GF-D8 (cell line): ENCODE measurements around the gene MIA.
"Not testable (repeated sequence)": the region's sequence is repeated elsewhere in the genome, so short reads cannot be mapped to it uniquely, and the experiment has no call there.

Experiments
- DNase-seq: peaks from one replicate; lab custom pipeline; 2025; lab: John Stamatoyannopoulos, UW

MIA gene

GRCh38 chr19:40803857-40804782 lies 28.8 kb downstream of the MIA start:
- DNase-seq: no peak

DNA sequence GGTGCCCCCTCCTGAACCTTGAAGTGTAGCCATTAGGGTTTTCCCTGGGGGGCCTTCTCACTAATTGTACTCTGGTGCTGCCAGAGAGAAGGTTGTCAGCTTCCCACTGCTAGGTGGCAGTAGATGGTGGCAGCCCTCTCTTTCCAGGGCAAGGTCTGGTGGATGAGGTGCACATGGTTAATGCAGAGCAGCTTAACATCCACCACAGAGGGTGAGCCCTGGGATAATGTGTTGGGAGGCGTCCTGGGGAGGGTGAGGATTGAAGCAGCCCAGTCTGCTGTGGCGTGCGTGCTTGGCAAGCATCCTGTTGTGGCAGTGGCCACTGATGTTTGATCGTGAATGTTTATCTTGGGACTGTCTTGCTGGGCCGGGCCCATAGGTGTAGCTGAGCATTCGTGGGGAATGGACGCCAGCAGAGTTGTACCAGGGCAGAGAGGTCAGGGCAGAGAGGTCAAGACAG lies 29.5 kb downstream of the MIA start:
- DNase-seq: no peak

DNA sequence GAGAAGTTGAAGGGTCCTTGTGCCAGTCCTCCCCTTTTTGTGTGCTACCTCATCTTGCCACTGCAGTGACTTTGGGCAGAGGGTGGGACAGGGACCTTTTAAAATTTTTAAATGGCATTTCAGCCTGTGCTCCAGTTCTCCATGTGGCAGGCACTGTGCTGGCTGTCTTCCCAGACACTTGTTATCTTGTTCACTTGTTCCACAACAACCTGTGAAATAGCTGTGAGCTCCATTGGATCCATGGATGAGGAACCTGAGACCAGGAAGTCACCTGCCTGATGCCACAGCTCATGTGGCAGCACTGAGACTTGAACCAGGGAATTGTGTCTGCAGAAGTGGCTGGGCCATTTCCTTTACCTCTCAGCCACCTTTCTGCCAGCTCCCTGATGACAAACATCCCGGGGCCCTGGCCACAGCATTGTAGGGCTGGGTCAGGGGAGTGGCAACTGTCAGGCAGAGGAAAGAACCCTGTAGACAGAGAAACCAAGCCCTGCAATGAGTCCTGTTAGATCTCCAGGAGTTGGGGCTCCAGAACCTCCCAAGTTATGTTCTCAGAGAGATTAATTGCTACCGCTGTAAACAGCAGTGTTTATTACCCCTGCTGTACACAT lies 30.0 kb downstream of the MIA start:
- no peak for DNase-seq

- no peak for DNase-seq
These were observed 31.3 kb downstream of the MIA start for GRCh38 chr19:40806423-40807146.

GRCh38 chr19:40807147-40808020 lies 32.1 kb downstream of the MIA start:
- no peak for DNase-seq

- DNase-seq: no peak
These were observed 32.7 kb downstream of the MIA start for GRCh38 chr19:40808021-40808325.

DNA sequence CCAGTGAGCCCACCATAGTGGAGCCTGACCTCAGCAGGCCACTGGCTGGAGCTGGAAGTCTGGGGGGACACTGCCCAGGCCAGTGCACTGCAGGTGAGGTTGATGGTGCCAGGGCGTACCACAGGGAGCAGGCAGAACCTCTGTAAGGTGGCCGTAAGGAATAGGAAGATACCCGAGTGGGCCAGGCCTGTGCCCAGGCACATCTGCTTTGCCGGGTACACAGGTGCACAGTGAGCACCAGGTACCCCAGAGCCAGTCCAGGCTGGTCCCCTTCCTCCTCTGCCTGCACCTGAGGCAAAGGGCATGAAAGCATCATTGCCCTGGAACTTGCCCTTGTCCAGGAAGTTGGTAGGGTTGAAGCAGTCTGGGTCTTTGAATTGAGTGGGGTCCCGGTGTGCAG lies 33.2 kb downstream of the MIA start:
- DNase-seq: no peak

DNA sequence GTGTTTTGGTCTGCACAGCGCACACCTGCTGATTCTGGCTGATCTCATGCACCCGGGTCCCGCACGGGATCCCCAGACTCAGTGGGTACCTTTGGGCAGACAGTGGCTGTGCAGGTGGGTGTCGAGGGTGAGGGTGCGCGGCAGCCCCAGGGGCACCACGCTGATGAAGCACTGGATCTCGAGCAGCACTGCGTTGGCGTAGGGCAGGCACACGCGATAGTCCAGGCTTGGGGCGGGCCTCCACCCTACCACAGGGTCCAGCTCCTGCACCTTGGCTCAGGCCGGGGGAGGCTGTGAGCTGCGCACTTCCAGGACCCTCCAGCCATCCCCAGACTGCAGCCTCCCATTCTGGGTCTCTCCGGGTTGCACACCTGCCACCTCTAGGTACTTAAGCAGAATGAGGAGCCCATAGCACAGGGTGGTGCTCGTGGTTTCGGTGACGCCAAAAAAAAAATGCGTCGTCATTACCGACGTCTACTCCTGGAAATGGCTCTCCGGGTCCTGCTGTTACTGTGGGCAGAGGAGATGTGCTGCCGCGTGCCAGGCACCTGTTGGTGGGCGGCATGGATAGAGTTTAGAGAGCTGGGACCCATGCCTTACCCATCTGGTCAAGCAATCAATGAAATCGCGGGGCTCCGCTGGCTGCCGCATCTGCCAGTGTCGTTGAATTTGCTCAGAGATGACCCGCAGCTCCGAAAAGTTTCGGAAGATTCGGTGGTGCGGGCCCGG lies 34.2 kb downstream of the MIA start:
- no peak for DNase-seq

- no peak for DNase-seq
These were observed 34.8 kb downstream of the MIA start for GRCh38 chr19:40810160-40810559.

GRCh38 chr19:40810649-40811408 lies 35.5 kb downstream of the MIA start:
- DNase-seq: not testable (repeated sequence)

DNA sequence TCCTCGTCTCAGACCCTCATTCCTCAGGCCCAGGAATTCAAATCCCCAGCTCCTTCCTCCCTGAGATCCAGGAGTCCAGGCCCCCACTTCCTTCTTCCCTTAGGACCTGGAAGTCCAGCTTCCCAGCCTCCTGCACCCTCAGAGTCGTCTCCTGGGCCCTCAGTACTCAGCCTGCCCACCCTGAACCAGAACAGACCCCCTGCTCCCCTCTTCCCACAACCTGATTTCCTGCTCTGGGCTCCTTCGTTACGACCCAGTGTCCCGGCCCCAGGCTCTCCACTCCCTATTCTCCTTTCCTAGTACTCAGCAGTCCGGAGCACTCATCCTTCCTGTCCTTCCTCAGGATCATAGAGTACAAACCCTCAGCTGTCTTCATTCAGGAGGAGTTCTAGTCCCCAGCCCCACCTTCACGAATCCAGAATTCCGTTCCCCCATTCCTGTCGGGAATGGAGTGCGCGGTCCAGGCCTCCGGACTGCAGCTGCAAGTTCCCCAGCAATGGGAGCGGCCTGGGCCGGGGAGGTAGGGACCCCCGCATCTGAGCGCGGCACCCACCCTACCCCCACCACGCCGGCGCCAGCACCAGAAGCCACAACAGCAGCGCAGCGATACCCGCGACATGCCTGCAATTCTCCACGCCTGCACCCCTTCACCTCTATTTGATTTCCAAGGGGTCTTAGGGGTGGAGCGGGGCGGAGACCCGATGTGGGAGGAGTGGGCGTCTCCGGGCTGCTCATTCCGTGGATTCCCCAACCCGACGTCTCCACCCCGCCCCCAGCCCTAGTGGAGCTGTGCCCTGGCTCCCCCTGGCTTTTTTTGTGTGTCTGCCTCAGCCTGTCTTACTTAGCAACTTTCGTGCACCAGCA lies 36.4 kb downstream of the MIA start:
- DNase-seq: no peak

DNA sequence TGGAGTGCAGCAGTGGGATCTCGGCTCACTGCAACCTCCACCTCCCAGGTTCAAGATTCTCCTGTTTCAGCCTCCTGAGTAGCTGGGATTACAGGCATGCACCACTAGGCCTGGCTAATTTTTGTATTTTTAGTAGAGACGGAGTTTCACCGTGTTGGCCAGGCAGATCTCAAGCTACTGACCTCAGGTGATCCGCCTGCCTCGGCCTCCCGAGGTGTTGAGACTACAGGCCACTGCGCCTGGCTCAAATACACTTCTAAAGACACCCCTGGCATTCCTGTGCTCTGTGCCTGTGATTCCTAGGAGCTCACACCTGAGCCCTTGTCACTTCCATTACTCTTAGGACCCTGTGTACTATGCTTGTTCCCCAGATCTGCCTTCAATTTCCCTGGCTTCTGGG lies 37.2 kb downstream of the MIA start:
- DNase-seq: not testable (repeated sequence)

GRCh38 chr19:40813182-40813581 lies 37.9 kb downstream of the MIA start:
- no peak for DNase-seq

- no peak for DNase-seq
These were observed 39.9 kb downstream of the MIA start for GRCh38 chr19:40815223-40815622.

DNA sequence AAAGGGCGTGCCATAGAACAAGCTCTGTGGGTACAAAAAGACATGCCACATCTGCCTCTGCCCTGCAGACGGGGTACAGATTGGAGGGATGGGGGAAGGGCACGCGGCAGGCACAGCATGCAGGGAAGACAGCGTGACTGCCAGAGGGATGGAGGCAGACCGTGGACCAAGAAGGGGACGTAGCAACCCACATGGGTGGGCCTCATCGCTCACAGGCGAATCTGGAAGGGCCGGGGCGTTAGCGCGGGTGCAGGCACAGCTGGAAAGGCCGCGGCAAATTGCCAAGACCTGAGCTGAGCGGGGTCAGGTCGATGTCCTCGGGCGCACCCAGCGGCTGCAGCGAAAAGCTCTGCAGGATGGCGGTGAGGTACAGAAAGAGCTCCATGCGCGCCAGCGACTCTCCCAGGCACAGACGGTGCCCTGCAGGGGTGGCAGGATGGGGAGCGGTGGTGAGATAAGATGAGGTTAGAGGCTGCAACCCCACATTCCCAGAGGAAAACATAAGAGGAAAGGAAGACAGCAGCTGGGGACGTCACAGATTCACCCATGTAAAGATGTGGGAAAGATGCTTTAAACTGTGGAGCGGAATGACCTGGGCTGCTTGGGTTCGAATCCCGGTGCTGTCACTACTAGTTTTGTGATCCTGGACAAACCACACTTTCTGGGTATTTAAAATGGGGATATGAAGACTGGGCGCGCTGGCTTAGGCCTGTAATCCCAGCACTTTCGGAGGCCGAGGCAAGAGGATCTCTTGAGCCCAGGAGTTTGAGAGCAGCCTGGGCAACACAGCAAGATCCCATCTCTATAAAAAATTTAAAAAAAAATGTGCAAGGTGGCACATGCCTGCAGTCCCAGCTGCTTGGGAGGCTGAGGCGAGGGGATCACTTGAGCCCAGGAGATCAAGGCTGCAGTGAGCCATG lies 43.4 kb downstream of the MIA start:
- not testable (repeated sequence) for DNase-seq

- DNase-seq: peak; percentile 26
These were observed 44.3 kb downstream of the MIA start for GRCh38 chr19:40819479-40820234.

DNA sequence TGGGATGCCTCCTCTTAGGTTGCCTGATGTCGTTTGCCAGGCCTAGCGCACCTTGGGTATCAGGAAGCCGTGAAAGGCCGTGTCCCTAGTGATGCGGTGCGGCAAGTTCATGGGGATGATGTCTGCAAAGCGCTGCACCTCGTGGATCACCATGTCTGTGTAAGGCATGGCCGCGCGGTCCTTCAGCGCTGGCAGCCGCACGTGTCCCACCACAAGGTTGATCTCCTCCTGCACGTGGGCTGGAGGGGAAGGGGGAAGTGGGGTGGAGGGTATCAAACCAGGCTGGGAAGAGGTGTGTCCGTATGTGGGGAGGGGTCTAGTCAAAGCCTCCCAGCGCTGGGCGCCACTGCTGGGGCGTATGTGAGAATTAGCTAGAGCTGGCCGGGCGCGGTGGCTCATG lies 46.8 kb downstream of the MIA start:
- DNase-seq: no peak
